22Rv1 (cell line): ENCODE data around the gene PAPOLB.

ENCODE experiments used
- CTCF ChIP-seq: fragments of 450-650 bp; IDR thresholded peaks from 2 replicates; pipeline ENCODE4 v1.5.1; 2017; ENCODE audit warnings: mild to moderate bottlenecking
- ZFX ChIP-seq: fragments of 450-650 bp; IDR thresholded peaks from 2 replicates; pipeline ENCODE4 v1.6.1; 2017; ENCODE audit warnings: antibody characterized with exemption, borderline replicate concordance

GRCh38 chr7:4880218-4880617 lies 18.4 kb upstream of the PAPOLB start:
- TF ChIP-seq CTCF (no peak), ZFX (no peak)
